ENCODE measurements around the gene NEDD8. TPM values are rescaled to one million over a fixed set of nuclear protein-coding genes. Genes with fewer than 3 reads are reported as not detected.

Gene NEDD8
- total RNA-seq, 1 experiment from 2014 or later: 178 TPM

GRCh38 chr14:24266344-24267244 is 34.4 kb upstream of the NEDD8 start:
- ChIA-PET POLR2A (no interaction called here), RAD21 (ENCODE audit: low non-redundant PET in 1 of 2, low total read pairs in 2 of 2, uncharacterized antibody in 2 of 2, unreplicated experiment in 2 of 2) (no interaction called here), CTCF (no interaction called here)
- no peak overlapping the region for H3K4me2 ChIP-seq (ENCODE audit: low read length)
- H3K9ac ChIP-seq (ENCODE audit: low read length): no peak overlapping the region
- TF ChIP-seq POLR2A (IDR thresholded peaks at IDR 0.05; ENCODE audit: borderline replicate concordance, extremely low read depth, insufficient read depth, insufficient read length) (no peak), ZNF274 (IDR thresholded peaks at IDR 0.05; ENCODE audit: low read depth, low read length) (no peak), YY1 (IDR thresholded peaks at IDR 0.05; ENCODE audit: extremely low read depth, insufficient replicate concordance, low read depth, low read length) (no peak), EGR1 (IDR thresholded peaks at IDR 0.05; ENCODE audit: low read depth) (no peak), FOSL1 (IDR thresholded peaks at IDR 0.05; ENCODE audit: low read depth) (no peak), EZH2 (IDR thresholded peaks at IDR 0.05) (no peak), SRF (IDR thresholded peaks at IDR 0.05; ENCODE audit: low read depth) (no peak), MAX (IDR thresholded peaks at IDR 0.05) (no peak), CEBPB (IDR thresholded peaks at IDR 0.05; ENCODE audit: low read depth) (no peak), TCF7L2 (IDR thresholded peaks at IDR 0.05; ENCODE audit: borderline replicate concordance, extremely low read depth, insufficient read depth, insufficient read length) (no peak), ELF1 (IDR thresholded peaks at IDR 0.05; ENCODE audit: borderline replicate concordance, low read depth) (no peak), CBX3 (IDR thresholded peaks at IDR 0.05; ENCODE audit: low read depth) (no peak), CTCF (IDR thresholded peaks at IDR 0.05 in 2 of 3, conservative IDR thresholded peaks at IDR 0.05 in 1 of 3; ENCODE audit: borderline replicate concordance in 1 of 3, insufficient read depth in 1 of 3, low read depth in 2 of 3, low read length in 2 of 3) (no peak), JUND (IDR thresholded peaks at IDR 0.05) (no peak), REST (IDR thresholded peaks at IDR 0.05; ENCODE audit: low read depth) (no peak)
- BruUV-seq (replicated peaks): no TSS peak
- H3K27ac ChIP-seq (ENCODE audit: low read depth, low read length): no peak overlapping the region
- intact Hi-C loops (cut with micrococcal nuclease): no loop called here
- peaks cover 4% of the 10 kb centered on the region; the same call in 1 of the 2 replicates for H3K79me2 ChIP-seq (ENCODE audit: insufficient read depth, low read length)
- H3K9me3 ChIP-seq (ENCODE audit: control insufficient read depth in 1 of 2, insufficient read depth in 1 of 2, low read depth in 1 of 2, low read length in 2 of 2): no peaks in the 10 kb centered on the region
- no peaks in the 10 kb centered on the region for H4K20me1 ChIP-seq (ENCODE audit: insufficient read depth)
- no peaks in the 10 kb centered on the region; a peak in 1 of 4 replicates for H3K36me3 ChIP-seq (ENCODE audit: control insufficient read depth in 1 of 2, insufficient read depth in 2 of 2, low read length in 2 of 2)
- no peak for DNase-seq (ENCODE audit: low read depth, low spot score)
- H3K9me2 ChIP-seq (ENCODE audit: insufficient read depth): no peaks in the 10 kb centered on the region
- peaks cover under 1 to 8% of the 10 kb centered on the region in 2 experiments; a peak in 3 of 4 replicates for H3K4me1 ChIP-seq (ENCODE audit: control insufficient read depth in 1 of 2, insufficient read depth in 2 of 2, low read length in 2 of 2)
- H3K4me3 ChIP-seq (replicated peaks in 1 of 2; ENCODE audit: low read depth in 1 of 2, low read length in 2 of 2): no peak overlapping the region
- H2AFZ ChIP-seq (ENCODE audit: low read depth, low read length, poor library complexity, severe bottlenecking): no peak overlapping the region
- no peak for ATAC-seq
- H3K27me3 ChIP-seq (ENCODE audit: insufficient read depth, low read length): no peaks in the 10 kb centered on the region

Data from HCT116 (cell line).